A673 (cell line): Measurements from ENCODE around the gene EPSTI1. TPM values are rescaled to one million over a fixed set of nuclear protein-coding genes. Genes with fewer than 3 reads are reported as not detected.

ENCODE experiments used
- BruUV-seq: library from RNA; stranded (reverse); fragments of 400-500 nt; replicated peaks from 2 replicates; lab custom pipeline; 2021; lab: Mats Ljungman, UMichigan
- CTCF ChIA-PET: fragments of 300-600 bp; sonication (Branson Sonifier 250); formaldehyde crosslinking; loops from one replicate; lab custom pipeline; 2022; ENCODE audit warnings: antibody characterized with exemption; lab: Charles Lee
- POLR2A ChIA-PET: fragments of 300-600 bp; sonication (Branson Sonifier 250); formaldehyde crosslinking; loops from one replicate; lab custom pipeline; 2022; ENCODE audit warnings: antibody characterized with exemption; ENCODE audit not compliant: low non-redundant PET; lab: Charles Lee
- DNase-seq: peaks from one replicate; pipeline ENCODE4 v3.0.0-alpha.2; 2015; ENCODE audit warnings: low spot score
- H3K27ac ChIP-seq: fragments of 200-600 bp; sonication (generic); 2 replicates; pipeline ENCODE4 v1.5.1; 2016; ENCODE audit warnings: mixed run types, low read depth, mild to moderate bottlenecking, mixed read lengths, antibody characterized with exemption, low read length; ENCODE audit not compliant: poor library complexity, severe bottlenecking
- H3K27me3 ChIP-seq: fragments of 200-600 bp; sonication (generic); replicated peaks from 2 replicates; pipeline ENCODE4 v1.6.1; 2017; ENCODE audit warnings: mixed run types, low read depth, mild to moderate bottlenecking, mixed read lengths, antibody characterized with exemption, low read length; ENCODE audit not compliant: insufficient read depth, poor library complexity
- H3K36me3 ChIP-seq: fragments of 200-600 bp; sonication (generic); 2 replicates; pipeline ENCODE4 v1.6.1; 2016; ENCODE audit warnings: mixed run types, mild to moderate bottlenecking, mixed read lengths, antibody characterized with exemption, low read length; ENCODE audit not compliant: insufficient read depth, poor library complexity, severe bottlenecking
- H3K4me1 ChIP-seq: fragments of 200-600 bp; sonication (generic); 2 replicates; pipeline ENCODE4 v1.6.1; 2017; ENCODE audit warnings: mixed run types, mild to moderate bottlenecking, mixed read lengths, antibody characterized with exemption, low read length; ENCODE audit not compliant: insufficient read depth, poor library complexity, severe bottlenecking
- H3K4me3 ChIP-seq: fragments of 200-600 bp; sonication (generic); 2 replicates; pipeline ENCODE4 v1.5.1; 2016; ENCODE audit warnings: low read depth, mixed run types, mild to moderate bottlenecking, mixed read lengths, low read length; ENCODE audit not compliant: poor library complexity, severe bottlenecking
- H3K9me3 ChIP-seq: fragments of 200-600 bp; sonication (generic); 2 replicates; pipeline ENCODE4 v1.6.1; 2016; ENCODE audit warnings: mixed run types, low read depth, mild to moderate bottlenecking, mixed read lengths, antibody characterized with exemption, low read length; ENCODE audit not compliant: poor library complexity, severe bottlenecking
- CTCF ChIP-seq: fragments of 300-800, 200-600 bp; sonication (generic); conservative IDR thresholded peaks from 2 replicates; pipeline ENCODE4 v1.5.1; 2017; ENCODE audit warnings: low read depth, mild to moderate bottlenecking, antibody characterized with exemption, low read length, moderate library complexity, mixed read lengths
- EZH2 ChIP-seq: fragments of 200-600 bp; sonication (generic); IDR thresholded peaks from 2 replicates; pipeline ENCODE4 v1.6.1; 2017; ENCODE audit warnings: borderline replicate concordance, low read depth, mild to moderate bottlenecking, mixed read lengths, antibody characterized with exemption, low read length; ENCODE audit not compliant: poor library complexity, severe bottlenecking
- intact Hi-C: fragments of 100-400 bp; cut with micrococcal nuclease; formaldehyde crosslinking; loops from one replicate; pipeline ENCODE4 v1.10.0; 2022; ENCODE audit not compliant: unreplicated experiment
- total RNA-seq: library from RNA; stranded (reverse); gene quantifications from 2 replicates; pipeline ENCODE4 v1.2.3, GENCODE V29; 2021

The EPSTI1 gene
- total RNA-seq, 1 experiment from 2014 or later, result not detected

- no peak for DNase-seq
- POLR2A ChIA-PET, result no interaction called here
- no peak overlapping the region for H3K4me3 ChIP-seq
- H3K9me3 ChIP-seq, result no peaks in the 10 kb centered on the region
- peaks cover 9% of the 10 kb centered on the region for H3K4me1 ChIP-seq
- BruUV-seq, result no TSS peak
- H3K27me3 ChIP-seq, result no peaks in the 10 kb centered on the region
- CTCF ChIA-PET, result interaction anchor here (0.7 kb wide), 1 partner anchor 128 kb away, joined by 4 read pairs; no protein-coding TSS in a partner anchor
- H3K27ac ChIP-seq, result no peak overlapping the region
- no peaks in the 10 kb centered on the region for H3K36me3 ChIP-seq
- intact Hi-C loops, result loop anchor here (2.0 kb wide), 1 partner anchor 906 kb away; no protein-coding TSS in a partner anchor
- TF ChIP-seq EZH2 (no peak), CTCF (no peak)
These were observed 23.1 kb downstream of the EPSTI1 start for GRCh38 chr13:42968906-42969305.

DNA sequence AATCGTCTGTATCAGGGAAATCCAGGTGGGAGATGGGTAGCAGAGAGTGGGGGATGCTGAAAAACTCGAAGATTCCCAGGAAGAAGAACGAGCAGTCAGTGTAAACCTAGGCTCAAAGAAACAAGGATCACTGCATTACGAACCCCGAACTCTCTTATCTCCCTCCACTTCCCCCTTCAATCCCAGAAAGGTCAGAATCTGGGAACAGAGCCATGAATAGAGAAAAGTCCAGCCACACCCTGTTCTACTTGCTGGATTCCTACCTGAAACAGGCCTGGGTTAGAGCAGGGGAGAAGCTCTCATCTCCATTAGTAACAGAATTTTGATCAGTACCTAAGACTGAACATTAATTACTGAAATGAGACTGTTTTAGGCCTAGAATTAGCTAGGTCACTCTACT is 24.4 kb downstream of the EPSTI1 start:
- no peaks in the 10 kb centered on the region for H3K27me3 ChIP-seq
- no peak for TF ChIP-seq CTCF
- TF ChIP-seq EZH2, result no peak
- peaks cover 9% of the 10 kb centered on the region for H3K4me1 ChIP-seq
- no peak overlapping the region for H3K4me3 ChIP-seq
- H3K36me3 ChIP-seq, result no peaks in the 10 kb centered on the region
- ChIA-PET POLR2A (no interaction called here), CTCF (no interaction called here)
- intact Hi-C loops, result loop anchor here (2.0 kb wide), 1 partner anchor 907 kb away; no protein-coding TSS in a partner anchor
- no peaks in the 10 kb centered on the region for H3K9me3 ChIP-seq
- H3K27ac ChIP-seq, result no peak overlapping the region
- DNase-seq, result no peak
- no TSS peak for BruUV-seq

DNA sequence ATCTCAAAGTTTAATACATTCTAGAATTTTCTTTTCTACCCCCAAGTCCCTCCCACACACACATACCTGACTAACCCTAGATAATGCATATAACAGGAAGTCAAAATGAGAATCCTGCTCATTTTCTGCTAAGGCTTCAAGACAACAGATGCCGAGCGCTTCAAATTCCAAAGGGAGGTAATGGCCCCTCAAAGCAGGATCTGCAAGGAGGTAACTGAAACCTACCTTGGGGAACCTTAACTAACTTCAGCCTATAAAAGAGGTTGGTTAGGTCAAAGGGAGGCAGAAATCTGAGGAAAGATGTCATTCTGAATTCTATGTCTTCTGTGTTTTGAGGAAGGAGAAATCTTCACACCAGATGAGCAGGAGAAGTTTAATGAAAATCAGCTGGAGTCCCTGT is 26.8 kb downstream of the EPSTI1 start:
- Histone ChIP-seq H3K4me1 (no peaks in the 10 kb centered on the region), H3K27ac (no peak overlapping the region), H3K36me3 (no peaks in the 10 kb centered on the region), H3K9me3 (no peaks in the 10 kb centered on the region), H3K4me3 (no peak overlapping the region), H3K27me3 (no peaks in the 10 kb centered on the region)
- no peak for DNase-seq
- TF ChIP-seq EZH2 (no peak), CTCF (no peak)
- POLR2A ChIA-PET, result no interaction called here
- no TSS peak for BruUV-seq
- intact Hi-C loops, result no loop called here
- CTCF ChIA-PET, result no interaction called here
